GM15510 (cell line): ENCODE measurements around the gene UGT1A4.

ENCODE experiments used
- POLR2A ChIP-seq: IDR thresholded peaks from 3 replicates; pipeline ENCODE4 v1.6.1; 2011; ENCODE audit warnings: borderline replicate concordance; ENCODE audit not compliant: insufficient read length; ENCODE audit errors: extremely low read depth

Gene UGT1A4

DNA sequence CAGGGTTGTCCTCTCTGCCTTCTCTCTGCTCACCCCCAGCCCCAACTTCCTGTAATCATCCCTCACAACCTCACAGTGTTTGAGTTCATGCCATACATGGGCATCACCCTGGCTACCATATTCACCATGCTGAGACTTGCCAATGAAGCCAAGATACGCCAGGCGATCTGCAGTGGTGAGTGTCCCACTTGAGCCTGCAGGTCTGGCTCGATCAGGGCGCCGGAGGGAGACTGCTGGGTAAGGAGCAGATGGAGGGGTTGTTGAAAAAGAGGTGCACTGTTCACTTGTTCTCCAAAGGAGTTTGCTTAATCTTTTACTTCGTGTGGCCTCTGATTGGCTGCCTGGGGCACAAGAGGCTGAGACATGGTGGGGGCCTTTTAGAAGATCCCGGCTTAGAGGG, 74.2 kb downstream of the UGT1A4 start:
- TF ChIP-seq POLR2A = no peak

DNA sequence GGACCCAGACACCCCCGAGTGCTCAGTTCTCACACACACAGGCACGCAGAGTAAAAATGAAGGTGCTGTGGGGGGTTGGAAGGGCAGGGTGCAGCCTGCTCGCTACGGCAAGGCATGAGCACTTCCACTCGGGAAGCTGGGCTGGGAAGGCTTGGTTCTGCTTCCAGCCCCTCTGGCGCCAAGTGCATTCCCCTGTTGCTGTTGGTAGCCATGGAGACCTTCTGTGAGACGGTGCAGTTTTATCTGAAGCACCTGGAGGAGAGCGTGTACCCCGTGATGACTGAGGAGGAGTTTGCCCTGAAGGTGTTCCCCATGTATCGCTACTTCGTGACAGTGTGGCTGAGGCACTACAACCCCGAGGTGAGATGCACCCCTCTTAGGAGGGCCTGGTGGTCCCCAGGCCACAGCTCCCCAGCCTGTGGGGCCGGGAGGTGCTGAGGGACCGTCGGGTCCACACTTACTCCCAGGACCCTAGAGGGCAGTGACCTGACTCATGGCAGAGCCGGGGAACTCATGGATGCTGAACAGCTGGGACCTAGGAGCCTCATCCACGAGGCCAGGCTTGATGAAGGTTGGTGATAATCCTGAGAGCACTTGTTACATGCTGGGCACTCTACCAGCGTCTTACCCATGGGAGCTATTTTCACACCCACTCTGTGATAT, 75.1 kb downstream of the UGT1A4 start:
- no peak for TF ChIP-seq POLR2A

DNA sequence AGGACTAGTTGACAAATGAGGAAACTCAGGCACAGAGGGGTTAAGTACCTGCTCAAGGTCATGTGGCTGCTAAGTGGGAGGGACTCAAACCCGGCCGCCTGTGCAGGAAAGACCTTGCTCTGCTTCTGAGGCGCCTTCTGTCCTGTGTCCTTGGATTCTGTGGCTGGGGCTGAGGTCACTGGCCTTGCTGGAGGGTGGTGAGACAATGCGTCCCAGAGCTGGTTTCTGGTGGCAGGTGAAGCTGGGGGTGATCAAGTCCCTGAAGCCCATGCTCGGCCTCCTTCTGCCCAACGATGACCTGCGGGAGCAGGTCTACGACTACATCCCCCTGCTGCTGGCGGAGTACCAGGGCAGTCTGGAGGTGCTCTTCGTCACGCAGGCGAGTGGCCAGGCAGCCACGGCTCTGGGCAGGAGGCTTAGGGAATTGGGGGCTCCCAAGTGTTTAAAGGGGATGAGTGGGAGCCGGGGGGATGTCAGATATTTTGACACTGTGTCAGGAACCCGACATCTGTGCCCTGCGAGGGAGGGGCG, 75.7 kb downstream of the UGT1A4 start:
- no peak for TF ChIP-seq POLR2A

DNA sequence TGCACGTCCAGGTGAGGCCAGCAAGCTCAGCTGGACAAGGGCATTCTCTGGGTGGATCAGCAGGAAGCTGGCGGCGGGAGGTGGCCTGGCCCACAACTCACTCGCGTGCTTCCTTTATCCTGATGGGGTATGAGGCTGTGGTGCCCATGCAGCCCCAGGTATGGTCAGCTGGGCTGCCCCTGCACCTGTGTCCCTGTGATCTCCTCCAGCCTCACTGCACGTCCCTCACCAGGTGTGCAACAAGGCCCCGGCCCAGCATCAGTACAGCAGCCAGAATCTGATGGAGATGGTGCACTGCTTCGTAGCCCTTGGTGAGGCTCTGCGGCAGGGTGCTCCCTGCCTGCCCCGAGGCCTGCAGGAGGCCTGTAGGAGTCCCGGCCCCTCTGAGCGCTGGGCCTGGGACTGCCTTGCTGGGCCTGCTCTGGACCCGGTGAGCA, 77.2 kb downstream of the UGT1A4 start:
- TF ChIP-seq POLR2A = no peak

DNA sequence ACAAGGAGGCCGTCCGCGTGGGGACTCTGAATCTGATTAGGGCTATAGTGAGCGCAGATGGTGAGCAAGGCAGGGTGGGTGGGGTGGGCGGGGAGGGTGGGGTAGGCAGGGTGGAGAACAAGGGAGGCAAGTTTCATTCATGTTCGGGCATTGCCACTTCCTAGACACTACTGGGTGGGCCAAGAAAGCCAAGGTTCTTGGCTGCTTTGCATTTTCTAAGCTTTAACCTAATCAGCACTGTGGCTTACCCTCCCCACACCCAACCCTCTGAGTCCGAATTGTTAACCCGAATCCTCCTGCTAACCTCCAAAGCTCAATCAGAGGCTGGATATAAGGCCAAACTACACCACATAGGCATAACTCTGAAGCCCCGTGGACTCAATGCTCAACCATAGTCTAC, 77.7 kb downstream of the UGT1A4 start:
- TF ChIP-seq POLR2A = no peak

DNA sequence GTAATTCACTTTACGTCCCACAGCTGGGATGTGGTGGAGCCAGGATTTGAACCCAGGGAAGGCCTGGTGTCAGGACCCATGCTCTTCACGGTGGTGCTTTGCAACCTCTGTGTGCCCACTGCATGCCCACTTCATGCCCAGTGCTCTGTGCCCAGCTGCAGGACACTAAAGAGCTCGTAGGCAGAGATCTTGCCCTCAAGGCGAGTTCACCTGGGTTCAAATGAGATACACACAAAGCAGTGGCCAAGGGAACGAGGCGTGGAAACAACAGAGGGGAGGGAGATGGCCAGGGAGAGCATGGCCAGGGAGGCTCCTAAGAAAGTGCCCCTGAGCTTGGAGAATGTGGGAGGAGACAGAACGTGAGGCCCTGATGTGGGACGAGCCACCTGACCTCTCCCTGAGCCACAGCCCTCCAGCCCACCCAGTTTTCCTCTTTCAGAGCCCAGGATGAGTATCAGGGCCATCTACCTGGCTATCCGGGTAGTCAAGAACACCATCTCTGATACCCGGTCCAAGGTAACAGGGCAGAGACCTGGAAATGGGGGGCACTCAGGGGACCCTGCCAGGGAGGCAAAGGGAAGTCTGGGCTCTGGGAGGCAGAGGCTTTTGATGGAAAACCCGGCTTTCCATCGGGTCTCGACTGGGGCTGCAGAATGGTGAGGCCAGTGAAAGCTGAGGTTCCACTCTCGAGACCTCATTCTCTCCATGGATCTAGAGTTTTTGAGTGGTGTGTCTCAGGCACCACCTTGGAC, 80.0 kb downstream of the UGT1A4 start:
- TF ChIP-seq POLR2A = no peak

DNA sequence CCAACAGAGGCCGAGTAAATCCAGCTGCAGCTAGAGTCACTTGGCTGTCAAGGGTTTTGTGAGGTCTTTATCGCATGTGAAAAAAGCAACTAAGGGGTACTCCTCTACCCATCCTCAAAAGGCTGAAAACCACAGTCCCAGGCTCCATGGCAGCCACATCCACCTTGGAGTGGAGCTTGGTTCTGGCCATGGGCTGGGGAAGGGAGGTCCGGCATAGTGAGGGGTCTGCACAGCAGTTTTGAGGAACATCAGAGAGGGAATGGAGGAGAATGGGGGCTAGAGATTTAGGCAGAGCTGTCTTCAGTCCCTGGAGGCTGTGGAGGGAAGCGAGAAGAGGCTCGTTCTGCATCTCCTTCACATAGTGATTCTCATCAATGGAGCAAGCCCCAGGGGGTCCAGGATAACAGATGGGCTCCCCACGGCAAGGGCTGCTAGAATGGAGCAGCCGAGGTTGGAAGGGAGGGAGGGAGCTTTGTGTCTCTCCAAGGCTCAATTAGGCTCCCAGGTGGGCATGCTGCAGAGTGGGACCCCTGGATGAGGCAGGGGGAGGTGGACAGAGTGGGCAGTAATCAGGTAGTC, 80.6 kb downstream of the UGT1A4 start:
- TF ChIP-seq POLR2A = no peak

DNA sequence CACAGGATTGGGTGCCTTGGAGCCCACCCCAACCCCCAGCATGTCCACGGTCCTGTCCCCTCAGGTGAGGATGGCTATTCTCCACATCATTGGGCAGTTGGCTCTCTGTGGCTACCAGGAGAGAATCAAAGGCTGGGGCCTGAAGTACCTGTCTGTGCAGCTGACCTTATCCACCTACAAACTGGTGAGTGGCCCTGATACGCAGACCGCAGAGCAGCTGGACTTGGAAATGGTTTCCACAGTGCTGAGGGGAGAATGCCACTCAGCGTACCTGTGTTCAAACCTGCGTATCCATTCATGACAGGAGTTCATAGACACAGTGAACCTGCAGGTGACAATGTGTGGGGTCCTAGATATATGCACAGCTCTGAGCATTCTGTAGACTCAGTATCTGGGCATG, 81.2 kb downstream of the UGT1A4 start:
- TF ChIP-seq POLR2A = no peak

DNA sequence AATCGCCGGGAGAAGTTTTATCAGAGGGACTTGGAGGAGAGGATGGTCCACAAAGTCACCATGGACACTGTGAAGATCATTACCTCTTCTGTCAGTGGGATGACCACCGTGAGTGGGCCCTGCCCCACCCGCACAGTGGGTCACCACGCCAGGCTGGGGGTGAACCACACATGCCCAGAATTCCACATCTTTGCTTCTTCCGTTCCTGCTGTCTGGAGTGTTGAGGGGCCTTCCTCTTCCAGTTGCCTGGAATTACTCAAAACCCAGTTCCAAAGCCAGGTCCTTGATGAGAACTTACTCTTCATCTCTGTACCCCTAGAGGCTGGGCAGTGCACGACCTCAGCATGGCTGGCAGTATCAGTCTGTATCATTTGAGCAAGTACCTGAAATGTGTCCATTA, 81.7 kb downstream of the UGT1A4 start:
- no peak for TF ChIP-seq POLR2A

DNA sequence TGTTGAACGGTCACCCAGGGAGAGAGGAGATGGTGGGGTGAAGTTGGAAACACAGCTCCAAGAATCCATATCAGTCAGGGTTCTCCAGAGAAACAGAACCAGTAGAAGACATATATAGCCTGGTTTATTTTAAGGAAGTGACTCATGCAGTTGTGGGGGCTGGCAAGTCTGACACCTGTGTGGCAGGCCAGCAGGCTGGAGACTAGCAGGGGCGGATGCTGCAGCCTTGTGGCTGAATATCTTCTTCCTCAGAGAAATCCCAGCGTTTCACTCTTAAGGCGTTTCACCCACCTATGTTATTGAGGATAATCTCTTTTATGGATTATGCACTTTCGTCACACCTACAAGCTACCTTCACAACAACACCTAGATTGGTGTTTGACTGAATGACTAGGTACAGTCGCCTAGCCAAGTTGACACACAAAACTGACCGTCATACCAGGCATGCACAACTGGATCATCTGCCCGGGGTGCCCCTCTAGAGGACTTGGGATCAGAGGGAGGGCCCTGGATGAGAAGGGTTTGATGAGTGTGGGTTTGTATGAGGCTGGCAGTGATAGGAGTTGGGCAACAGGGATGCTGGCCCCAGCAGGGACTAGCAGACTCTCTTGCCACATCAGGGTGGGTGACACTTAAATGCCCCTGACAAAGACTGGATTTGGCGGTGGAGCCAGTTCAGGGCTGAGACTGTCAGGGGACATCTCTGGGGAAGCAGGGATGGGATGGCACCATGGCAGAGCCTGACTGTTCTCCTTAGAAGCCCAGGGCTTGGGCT, 83.0 kb downstream of the UGT1A4 start:
- no peak for TF ChIP-seq POLR2A

DNA sequence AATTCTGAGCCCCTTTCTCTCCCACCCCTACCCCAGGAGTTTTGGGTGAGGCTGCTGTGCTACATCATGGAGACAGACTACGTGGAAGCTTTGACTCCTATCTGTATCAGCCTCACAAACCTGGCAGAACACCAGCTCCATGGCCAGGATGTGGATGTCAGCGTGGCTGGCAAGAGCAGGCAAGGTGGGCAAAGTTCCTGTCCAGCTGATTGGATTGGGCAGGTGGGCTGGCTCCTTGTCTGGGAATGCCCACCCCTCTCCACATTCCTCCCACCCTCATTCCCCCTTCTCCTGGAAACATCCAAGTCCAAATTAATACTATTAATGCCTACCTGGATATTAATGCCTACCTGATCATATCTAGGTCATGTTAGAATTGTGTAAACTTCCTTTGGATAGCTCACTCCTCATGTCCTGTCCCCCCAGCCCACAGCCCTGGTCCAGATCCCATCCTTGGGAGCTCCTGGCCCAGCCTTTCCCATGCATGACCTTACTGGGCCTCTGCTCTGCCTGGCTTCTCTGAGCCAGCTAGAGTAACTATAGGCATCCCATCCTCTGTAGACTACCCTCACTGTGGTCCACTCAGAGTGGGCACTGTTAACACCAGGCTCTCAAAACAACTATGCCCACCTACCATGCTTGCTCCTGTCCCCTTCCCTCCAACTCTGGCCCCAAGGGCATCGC, 83.7 kb downstream of the UGT1A4 start:
- no peak for TF ChIP-seq POLR2A

DNA sequence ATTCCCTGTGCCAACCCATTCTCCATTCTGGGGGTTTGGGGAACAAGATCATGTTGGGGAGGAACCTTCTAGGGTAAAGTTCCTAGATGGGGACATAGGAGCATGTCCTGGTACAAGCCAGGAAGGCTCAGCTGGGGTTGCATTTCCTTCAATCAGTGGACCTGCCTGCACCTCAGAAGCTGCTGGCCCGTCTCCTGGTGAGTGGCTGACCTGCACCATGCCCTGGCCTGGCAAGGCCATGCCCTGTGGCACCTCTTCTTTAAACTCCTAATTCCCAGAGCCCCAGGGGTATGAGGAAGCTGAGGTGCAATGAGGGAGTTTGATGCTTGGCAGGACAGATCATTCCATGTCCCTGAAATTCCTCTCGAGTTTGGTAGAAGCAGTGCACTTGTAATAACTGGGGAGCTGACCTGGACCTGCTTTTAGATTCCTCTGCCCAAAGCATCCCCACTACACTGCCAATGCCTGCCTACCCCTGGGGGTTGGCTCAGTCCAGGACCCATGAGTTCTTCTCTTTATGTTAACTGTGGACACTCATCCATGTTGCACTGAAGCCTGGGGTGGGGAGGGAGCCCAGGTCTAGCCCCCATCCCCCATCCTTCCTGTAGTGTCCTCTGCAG, 84.9 kb downstream of the UGT1A4 start:
- TF ChIP-seq POLR2A = no peak

DNA sequence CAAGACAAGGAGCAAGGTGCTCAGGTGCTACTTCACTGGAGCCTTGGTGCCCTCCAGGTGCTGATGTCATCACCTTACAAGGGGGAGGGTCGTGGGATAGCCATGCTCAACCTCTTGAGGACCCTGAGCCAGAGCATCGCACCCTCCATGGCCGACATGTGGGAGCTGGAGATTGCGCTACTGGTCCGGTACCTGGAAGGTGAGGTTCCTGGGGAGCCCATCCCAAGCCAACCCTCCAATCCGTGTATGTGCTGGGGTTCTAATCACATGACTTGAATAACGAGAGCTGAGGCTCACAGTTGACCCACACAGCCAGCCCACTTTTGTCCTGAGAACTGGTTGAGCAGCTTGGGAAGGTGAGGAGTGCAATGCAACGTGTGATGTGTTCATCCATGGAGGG, 85.5 kb downstream of the UGT1A4 start:
- TF ChIP-seq POLR2A = no peak
